ENCODE measurements around the gene WNK1. TPM values are rescaled to one million over a fixed set of nuclear protein-coding genes. Genes with fewer than 3 reads are reported as not detected.

Gene WNK1
- total RNA-seq, 1 donor from 2014 or later = 366 TPM

DNA sequence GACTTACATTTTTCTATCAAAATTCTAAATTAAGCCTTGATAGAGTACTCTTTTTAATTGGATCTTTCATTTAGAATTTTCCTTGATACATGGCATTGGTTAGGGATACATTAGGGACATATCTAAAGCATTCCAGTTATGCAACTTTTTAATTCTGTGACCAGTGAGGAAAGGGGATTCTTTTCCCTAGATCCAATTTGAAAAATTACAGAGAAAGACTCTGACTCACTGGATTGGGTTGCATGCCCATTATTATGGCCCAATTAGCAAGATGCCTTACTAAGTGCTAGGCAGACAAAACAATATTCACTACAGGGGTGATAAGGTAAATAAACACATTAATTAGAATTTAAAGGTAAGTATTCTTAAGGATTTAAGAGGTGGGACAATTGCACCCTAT is 202.4 kb downstream of the WNK1 start:
- Histone ChIP-seq H3K27ac (no peak overlapping the region), H3K27me3 (no peaks in the 10 kb centered on the region), H3K36me3 (no peaks in the 10 kb centered on the region), H3K4me3 (no peak overlapping the region), H3K4me1 (peaks cover 5% of the 10 kb centered on the region), H3K9me3 (no peaks in the 10 kb centered on the region)
- intact Hi-C loops (cut with DNase I) = loop anchor here (5.0 kb wide), 1 partner anchor 1998 kb away; no protein-coding TSS in a partner anchor
- DNase-seq (ENCODE audit: extremely low spot score in 2 of 2) = no peak
- TF ChIP-seq POLR2A (IDR thresholded peaks at IDR 0.05) (no peak), POLR2AphosphoS5 (IDR thresholded peaks at IDR 0.05; ENCODE audit: insufficient read depth in 1 of 2, low read depth in 1 of 2) (no peak)
- TF ChIP-seq, protein P1, sequence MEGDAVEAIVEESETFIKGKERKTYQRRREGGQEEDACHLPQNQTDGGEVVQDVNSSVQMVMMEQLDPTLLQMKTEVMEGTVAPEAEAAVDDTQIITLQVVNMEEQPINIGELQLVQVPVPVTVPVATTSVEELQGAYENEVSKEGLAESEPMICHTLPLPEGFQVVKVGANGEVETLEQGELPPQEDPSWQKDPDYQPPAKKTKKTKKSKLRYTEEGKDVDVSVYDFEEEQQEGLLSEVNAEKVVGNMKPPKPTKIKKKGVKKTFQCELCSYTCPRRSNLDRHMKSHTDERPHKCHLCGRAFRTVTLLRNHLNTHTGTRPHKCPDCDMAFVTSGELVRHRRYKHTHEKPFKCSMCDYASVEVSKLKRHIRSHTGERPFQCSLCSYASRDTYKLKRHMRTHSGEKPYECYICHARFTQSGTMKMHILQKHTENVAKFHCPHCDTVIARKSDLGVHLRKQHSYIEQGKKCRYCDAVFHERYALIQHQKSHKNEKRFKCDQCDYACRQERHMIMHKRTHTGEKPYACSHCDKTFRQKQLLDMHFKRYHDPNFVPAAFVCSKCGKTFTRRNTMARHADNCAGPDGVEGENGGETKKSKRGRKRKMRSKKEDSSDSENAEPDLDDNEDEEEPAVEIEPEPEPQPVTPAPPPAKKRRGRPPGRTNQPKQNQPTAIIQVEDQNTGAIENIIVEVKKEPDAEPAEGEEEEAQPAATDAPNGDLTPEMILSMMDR (IDR thresholded peaks at IDR 0.05) = no peak

DNA sequence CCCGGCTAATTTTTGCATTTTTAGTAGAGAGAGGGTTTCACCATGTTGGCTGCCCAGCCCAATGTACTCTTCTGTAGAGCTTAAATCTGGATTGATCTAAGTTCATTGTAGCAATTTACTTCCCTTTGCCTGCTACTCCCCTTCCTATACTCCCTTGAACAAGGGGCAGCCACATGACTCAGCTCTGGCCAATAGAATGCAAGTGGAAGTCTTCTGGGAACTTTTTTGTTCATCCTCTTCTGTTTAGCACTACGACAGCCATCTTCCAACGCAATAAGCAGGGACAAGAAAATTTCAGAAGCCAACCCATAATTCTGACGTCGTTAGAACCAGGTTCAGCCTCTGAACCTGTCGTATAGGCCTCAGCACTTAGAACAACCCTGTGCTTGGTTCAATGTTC is 203.6 kb downstream of the WNK1 start:
- intact Hi-C loops (cut with DNase I) = loop anchor here (5.0 kb wide), 1 partner anchor 1996 kb away; no protein-coding TSS in a partner anchor
- H3K4me3 ChIP-seq = no peak overlapping the region
- no peak overlapping the region for H3K27ac ChIP-seq
- TF ChIP-seq POLR2A (IDR thresholded peaks at IDR 0.05) (no peak), POLR2AphosphoS5 (IDR thresholded peaks at IDR 0.05; ENCODE audit: insufficient read depth in 1 of 2, low read depth in 1 of 2) (no peak)
- TF ChIP-seq, protein P1 (IDR thresholded peaks at IDR 0.05) = no peak
- H3K4me1 ChIP-seq = no peaks in the 10 kb centered on the region
- no peaks in the 10 kb centered on the region for H3K9me3 ChIP-seq
- no peaks in the 10 kb centered on the region for H3K36me3 ChIP-seq
- H3K27me3 ChIP-seq = no peaks in the 10 kb centered on the region
- DNase-seq (ENCODE audit: extremely low spot score in 2 of 2) = no peak

DNA sequence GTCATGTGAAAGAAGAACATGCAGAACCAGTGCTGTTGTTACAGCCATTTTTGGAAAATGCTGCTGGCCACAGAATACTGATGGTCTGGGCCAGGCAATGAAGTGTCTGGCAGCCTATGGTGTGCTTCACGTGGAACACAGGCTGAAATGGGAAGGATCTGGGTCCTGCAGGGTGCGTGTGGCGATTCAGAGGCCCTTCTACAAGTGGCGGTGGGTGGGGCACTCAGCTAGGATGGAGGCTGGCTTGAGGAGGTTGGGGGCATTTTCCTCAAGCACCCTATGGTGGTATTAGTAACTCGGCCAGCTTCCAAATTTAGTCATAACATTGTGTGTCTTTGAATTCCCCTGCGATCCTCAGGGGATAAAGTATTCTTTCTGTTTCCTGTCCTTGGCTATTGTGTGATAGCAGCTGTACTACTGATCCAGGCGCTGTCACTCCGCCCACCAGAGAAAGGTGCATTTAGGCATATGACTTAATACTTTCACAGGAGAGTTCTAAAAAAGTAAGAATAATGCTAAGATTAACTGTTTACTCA is 206.3 kb downstream of the WNK1 start:
- TF ChIP-seq, protein P1 (IDR thresholded peaks at IDR 0.05) = no peak
- TF ChIP-seq POLR2AphosphoS5 (IDR thresholded peaks at IDR 0.05; ENCODE audit: insufficient read depth in 1 of 2, low read depth in 1 of 2) = no peak
- no peak for TF ChIP-seq POLR2A (IDR thresholded peaks at IDR 0.05)
- H3K9me3 ChIP-seq = no peaks in the 10 kb centered on the region

More for the DNA sequence above, 206.3 kb downstream of the WNK1 start:
- Histone ChIP-seq H3K4me1 (no peaks in the 10 kb centered on the region), H3K36me3 (no peaks in the 10 kb centered on the region), H3K27me3 (no peaks in the 10 kb centered on the region), H3K4me3 (no peak overlapping the region), H3K27ac (no peak overlapping the region)
- intact Hi-C loops (cut with DNase I) = loop anchor here (5.0 kb wide), 1 partner anchor 1994 kb away; no protein-coding TSS in a partner anchor
- no peak for DNase-seq (ENCODE audit: extremely low spot score in 2 of 2)

Small RNAs within 50 kb of the gene (small RNA-seq; reads per million reads assigned to genes)
- gene RNU4ATAC16P = not detected

Other genes with a start within 250 kb of the WNK1 start
- 23.8 TPM for gene NINJ2, start 89.1 kb upstream of the WNK1 start, total RNA-seq
- 40.3 TPM for gene RAD52, start 197.1 kb downstream of the WNK1 start, total RNA-seq
- 56.5 TPM for gene ERC1, start 238.6 kb downstream of the WNK1 start, total RNA-seq

Measured in vagina (tissue), 2 donors.